HG03060 (cell line): ENCODE results near the gene RAB4A.

Source experiments
- ATAC-seq: cut with Tn5 transposase; IDR thresholded peaks from one replicate; pipeline ENCODE4 v1.9.1; 2021; ENCODE audit warnings: low read depth, moderate number of reproducible peaks; ENCODE audit not compliant: unreplicated experiment

RAB4A gene

DNA sequence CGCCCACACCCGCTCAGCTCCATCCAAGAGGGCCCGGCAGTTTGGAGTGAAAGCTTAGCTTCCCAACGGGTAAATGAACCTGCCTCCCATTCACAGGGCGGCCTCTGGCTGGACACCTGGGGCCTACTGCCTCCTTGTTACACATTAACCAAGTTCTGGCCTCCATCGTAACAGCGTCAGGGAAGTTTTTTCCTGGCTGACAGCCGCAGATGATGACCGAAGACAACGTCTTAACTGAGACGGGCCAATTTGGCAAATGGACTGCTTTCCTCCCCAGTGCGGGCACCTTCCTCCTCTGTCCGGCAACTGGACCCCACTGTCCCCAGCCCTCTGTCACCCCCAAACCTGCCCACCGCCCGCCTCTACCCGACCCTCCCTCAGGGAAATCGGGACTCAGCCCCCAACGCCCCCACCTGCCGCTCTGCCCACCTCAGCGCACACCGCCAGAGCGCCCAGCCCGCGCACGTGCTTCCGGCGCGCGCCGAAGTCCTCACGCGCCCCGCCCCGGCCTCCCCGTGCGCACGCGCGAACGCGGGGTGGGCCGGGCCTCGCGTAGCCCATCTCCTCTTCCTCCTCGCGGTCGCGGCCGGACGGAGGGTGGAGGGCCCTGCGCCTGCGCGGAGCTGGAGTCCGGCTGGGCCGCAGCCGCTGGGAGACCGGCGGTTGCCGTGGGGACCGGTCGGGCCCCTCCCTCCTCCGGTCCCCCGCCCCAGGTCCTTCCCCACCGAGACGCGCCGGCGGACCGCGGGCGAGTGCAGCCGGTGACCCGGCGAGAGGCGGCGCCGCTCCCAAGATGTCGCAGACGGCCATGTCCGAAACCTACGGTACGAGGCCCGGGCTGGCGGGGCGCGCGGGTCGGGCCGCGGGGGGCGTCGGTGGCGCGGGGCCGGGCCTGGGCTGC, at the start of gene RAB4A:
Gene RAB4A (plus strand): TSS at position 565 of the 901 bp plus-strand sequence. CDS start 229 bp downstream, at position 794.
- peak; percentile 51 for ATAC-seq

GRCh38 chr1:229222081-229222480, 48.8 kb upstream of the RAB4A start:
- no peak for ATAC-seq

- no peak for ATAC-seq
These were observed 47.4 kb upstream of the RAB4A start for GRCh38 chr1:229223498-229223897.

- no peak for ATAC-seq
These were observed 46.6 kb upstream of the RAB4A start for GRCh38 chr1:229224308-229224707.

DNA sequence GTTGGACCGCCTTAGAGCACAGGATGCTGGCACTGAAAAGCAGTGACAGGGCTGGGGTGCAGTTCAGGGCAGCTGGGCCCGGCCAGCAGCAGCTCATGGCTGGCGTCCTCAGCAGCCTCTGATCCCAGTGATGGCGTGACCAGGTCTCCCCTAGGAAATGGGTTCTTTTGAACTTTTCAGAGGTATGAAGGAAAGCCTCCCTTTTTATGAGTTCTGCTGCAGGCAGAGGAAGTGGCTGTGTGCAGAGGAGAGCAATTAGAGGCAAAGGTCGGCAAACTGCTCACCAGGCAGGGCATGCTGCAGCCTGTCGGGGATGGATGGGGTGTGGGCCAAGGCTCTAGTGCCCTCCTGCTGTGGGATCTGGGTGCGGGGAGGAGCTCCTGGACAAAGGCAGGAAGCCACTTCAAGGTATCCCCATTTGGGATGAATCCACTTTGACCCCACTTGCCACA, 45.6 kb upstream of the RAB4A start:
- no peak for ATAC-seq

GRCh38 chr1:229226796-229227195, 44.1 kb upstream of the RAB4A start:
- no peak for ATAC-seq

- no peak for ATAC-seq
These were observed 43.5 kb upstream of the RAB4A start for GRCh38 chr1:229227298-229227919.

DNA sequence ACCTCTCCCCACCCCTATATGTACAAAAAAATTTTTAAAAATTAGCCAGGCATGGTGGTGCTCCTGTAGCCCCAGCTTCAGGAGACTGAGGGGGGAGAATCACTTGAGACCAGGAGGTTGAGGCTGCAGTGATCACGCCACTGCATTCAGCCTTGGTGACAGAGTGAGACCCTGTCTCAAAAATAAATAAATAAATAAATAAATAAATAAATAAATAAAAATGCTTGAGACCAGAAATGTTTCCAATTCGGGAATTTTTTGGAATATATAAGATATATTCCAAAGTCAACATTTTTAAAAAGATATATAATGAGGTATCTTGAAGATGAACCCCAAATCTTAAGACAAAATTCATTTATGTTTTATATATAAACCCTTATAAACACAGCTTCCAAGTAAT, 42.4 kb upstream of the RAB4A start:
- ATAC-seq = no peak

- no peak for ATAC-seq
These were observed 41.7 kb upstream of the RAB4A start for GRCh38 chr1:229229137-229229720.

- ATAC-seq = no peak
These were observed 41.2 kb upstream of the RAB4A start for GRCh38 chr1:229229721-229230139.

- ATAC-seq = peak; percentile 64
These were observed 40.6 kb upstream of the RAB4A start for GRCh38 chr1:229230140-229230892.

GRCh38 chr1:229230893-229231753, 39.8 kb upstream of the RAB4A start:
- no peak for ATAC-seq

DNA sequence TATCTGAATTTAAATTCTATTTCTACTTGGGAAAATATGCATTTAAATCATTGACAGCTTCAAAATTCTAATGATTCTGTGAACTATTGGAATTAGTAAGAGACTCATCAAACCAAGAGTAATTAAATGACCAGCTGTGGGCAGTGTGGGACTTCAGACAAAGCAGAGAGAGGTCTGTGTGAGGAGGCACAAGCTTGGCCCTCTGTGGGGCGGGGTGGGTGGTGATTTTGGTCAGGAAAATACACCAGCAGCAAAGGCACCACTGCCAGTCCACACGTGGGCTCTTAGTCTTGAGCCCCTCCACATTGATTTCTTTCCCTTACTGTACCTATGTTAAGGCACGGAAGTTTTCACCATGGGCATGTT, 39.2 kb upstream of the RAB4A start:
- no peak for ATAC-seq

DNA sequence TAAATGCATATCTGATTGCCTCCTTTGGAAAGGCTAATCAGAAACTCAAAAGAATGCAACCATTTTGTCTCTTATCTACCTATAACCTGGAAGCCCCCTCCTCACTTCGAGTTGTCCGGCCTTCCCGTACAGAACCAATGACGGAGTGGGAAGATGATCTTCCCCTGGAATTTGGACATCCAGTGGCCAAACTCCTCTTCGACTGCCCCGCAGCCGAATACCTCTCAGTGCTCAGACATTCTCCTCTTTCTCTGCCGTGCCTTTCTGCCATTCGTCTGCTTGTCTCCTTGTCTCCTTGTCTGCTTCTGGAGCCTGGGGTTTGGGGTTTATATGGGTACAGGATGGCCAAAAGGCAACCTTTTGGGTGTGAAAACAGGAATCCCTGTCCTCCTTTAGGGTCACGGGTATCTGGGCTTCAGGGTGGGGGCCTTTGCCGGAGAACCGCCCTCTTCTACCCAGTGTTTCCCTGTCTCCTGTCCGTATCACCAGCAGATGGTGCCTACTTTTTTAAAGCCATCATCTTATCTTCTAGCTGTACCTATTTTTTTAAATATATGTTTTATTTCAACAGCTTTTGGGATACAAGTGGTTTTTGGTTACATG, 35.9 kb upstream of the RAB4A start:
- no peak for ATAC-seq

DNA sequence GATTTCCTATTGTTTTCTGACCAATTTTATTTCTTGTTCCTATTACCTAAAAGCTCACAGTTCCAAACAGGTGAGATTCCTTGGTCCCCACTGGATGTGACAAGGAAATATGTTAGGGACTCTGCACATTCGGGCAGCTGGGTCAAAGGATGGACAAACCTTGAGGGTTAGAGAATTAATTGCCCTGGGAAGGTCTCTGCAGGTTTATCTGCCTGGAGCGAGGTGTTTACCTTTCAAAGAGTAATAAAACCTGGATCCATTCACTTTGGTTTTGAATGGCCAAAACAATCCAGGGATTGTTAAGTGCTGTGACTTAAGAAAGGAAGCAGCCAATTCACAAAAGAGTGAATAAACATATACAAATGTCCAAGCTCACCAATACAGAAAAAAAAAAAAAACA, 33.6 kb upstream of the RAB4A start:
- ATAC-seq = no peak

GRCh38 chr1:229238231-229238630, 32.7 kb upstream of the RAB4A start:
- no peak for ATAC-seq

DNA sequence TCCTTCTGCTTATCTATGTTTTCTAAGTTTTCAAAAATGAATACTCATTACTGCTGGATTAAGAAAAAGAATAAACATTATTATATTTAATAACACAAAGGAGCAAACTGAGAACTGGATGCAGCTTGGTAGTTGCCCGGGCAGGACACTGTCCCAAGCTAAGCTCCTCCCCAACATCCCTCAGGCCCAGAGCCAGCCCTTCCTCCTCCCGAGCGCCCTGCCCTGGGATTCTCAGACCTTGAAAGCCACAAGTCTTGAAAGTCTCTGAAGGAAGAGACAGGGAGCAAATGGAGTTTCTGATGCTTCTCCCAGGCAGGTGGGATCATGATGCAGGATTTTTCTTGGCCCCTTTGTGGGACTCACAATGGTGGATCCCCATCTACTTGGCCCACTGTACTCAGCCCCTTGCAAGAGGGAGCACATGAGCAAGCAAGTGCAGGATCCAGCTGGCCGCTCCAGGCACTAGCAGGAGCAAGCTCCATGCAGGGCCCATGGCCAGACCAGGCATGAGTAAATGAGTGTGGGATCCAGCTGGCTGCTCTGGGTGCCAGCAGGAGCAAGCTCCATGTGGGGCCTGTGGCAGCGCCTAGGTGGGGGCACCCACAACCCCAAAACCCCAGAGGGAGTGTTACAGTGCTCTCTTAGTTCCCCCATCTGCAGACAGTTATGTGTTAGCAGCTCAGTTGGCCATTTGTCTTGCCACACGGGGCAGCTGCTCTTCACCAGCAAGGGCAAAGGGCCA, 32.1 kb upstream of the RAB4A start:
- no peak for ATAC-seq

DNA sequence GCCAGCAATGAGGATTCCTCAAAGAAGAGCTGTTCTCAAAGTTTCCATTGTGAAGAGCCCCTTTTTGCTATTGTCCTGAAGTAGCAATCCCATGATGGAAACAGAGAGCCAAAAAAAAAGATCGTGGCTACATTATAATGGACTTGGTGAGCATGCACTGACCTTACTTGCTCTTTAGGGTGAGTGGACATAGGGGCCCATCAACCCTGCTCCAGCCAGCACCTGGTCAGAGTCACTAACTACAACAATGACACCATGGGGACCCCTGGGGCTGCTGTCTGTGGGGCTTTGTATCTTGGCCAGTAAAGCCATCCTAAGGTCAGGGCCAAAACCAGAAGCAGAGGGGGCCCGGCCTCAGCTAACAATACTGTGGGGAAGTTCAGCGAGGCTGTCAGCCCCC, 30.4 kb upstream of the RAB4A start:
- no peak for ATAC-seq

- no peak for ATAC-seq
These were observed 29.5 kb upstream of the RAB4A start for GRCh38 chr1:229241390-229241789.
